Sigmoid colon (tissue), 4 donors: ENCODE measurements around the gene MIPEP.
"Not testable (repeated sequence)": the region's sequence is repeated elsewhere in the genome, so short reads cannot be mapped to it uniquely, and the experiment has no call there.

Source experiments
- CTCF ChIP-seq, 4 experiments: fragments of 450-650 bp in 3 of 4; fragments of 200-600 bp in 1 of 4; IDR thresholded peaks; one replicate each; pipeline ENCODE4 v1.5.1; 2016 to 2019; ENCODE audit warnings: antibody characterized with exemption in 4 of 4, mild to moderate bottlenecking in 3 of 4, moderate library complexity in 2 of 4
- EP300 ChIP-seq, 4 donors: sonication (generic); formaldehyde crosslinking; IDR thresholded peaks; one replicate each; pipeline ENCODE4 v1.6.1; 2017; ENCODE audit warnings: antibody characterized with exemption in 4 of 4
- POLR2A ChIP-seq, 2 donors: fragments of 450-650 bp; IDR thresholded peaks; one replicate each; pipeline ENCODE4 v1.6.1; 2016; ENCODE audit warnings: antibody characterized with exemption in 2 of 2, mild to moderate bottlenecking in 2 of 2, moderate library complexity in 2 of 2
- POLR2AphosphoS5 ChIP-seq, 4 donors: sonication (generic); formaldehyde crosslinking; IDR thresholded peaks; one replicate each; pipeline ENCODE4 v1.6.1; 2017; ENCODE audit warnings: antibody characterized with exemption in 4 of 4

- TF ChIP-seq CTCF, EP300, POLR2AphosphoS5, POLR2A (IDR thresholded peaks at IDR 0.05): not testable (repeated sequence)
Observed at GRCh38 chr13:23881402-23881800, 7.8 kb downstream of the MIPEP start.
